Motor neuron (in vitro differentiated cells): ENCODE results near the gene IL15RA. TPM values are rescaled to one million over a fixed set of nuclear protein-coding genes. Genes with fewer than 3 reads are reported as not detected.
A peak's percentile ranks its signal among the peaks of the same experiment; 100 is the strongest.
"Not testable (repeated sequence)": the region's sequence is repeated elsewhere in the genome, so short reads cannot be mapped to it uniquely, and the experiment has no call there.

Source experiments
- ATAC-seq, 8 experiments: fragments of 200-7000 bp; cut with Tn5 transposase; replicated peaks in 6 of 8; 2 replicates each; pipeline ENCODE4 v1.8.0; 2021; ENCODE audit warnings: mild to moderate bottlenecking in 8 of 8, moderate library complexity in 8 of 8
- H3K27ac ChIP-seq, 2 donors: fragments of 250-450 bp; sonication (Bioruptor Pico); 2 replicates each; pipeline ENCODE4 v1.9.0; 2021; ENCODE audit warnings: antibody characterized with exemption in 2 of 2, mild to moderate bottlenecking in 2 of 2, moderate library complexity in 1 of 2
- H3K4me1 ChIP-seq, 2 donors: fragments of 250-450 bp; sonication (Bioruptor Pico); replicated peaks in 1 of 2; 2 replicates each; pipeline ENCODE4 v1.6.1; 2021; ENCODE audit warnings: antibody characterized with exemption in 2 of 2, mild to moderate bottlenecking in 2 of 2, moderate library complexity in 1 of 2
- H3K4me3 ChIP-seq, 5 donors: fragments of 250-450 bp; sonication (Bioruptor Pico); 2 replicates each; pipeline ENCODE4 v1.9.0; 2021; ENCODE audit warnings: antibody characterized with exemption in 5 of 5, mild to moderate bottlenecking in 5 of 5, moderate library complexity in 4 of 5
- WGBS, 10 experiments: fragments of 450-650 bp; shearing (Covaris generic); methylation state at CpG; one replicate each; pipeline ENCODE4 v1.0.0; 2022; 5-methylcytosine and 5-hydroxymethylcytosine counted together
- in situ Hi-C, 9 experiments: fragments of 400-800 bp; cut with MboI; loops; one replicate each; pipeline ENCODE4 v1.15.0; 2021; ENCODE audit warnings: low sequenced_read_pairs in 9 of 9, low pct_unique_long_range_greater_than_20kb in 2 of 9; ENCODE audit not compliant: unreplicated experiment in 9 of 9
- total RNA-seq, 8 experiments: library from RNA; unstranded; fragments of 300-600 nt; gene quantifications; 2 replicates each; pipeline versions ENCODE4 v1.2.3 to v1.2.4, GENCODE V29; 2022

The IL15RA gene
- total RNA-seq, 8 experiments from 2014 or later = 0.38 to 29.9 (median 0.64) TPM; not detected in 3

GRCh38 chr10:5962358-5962940, 14.9 kb downstream of the IL15RA start:
- WGBS, 10 experiments = 70 to 98% (median 86%) methylated on average over 1 to 6 of the region's 10 CpGs; no CpG with 5 or more reads in 3 of the 10 experiments
- in situ Hi-C loops = not testable (repeated sequence)

GRCh38 chr10:5961405-5962100, 15.8 kb downstream of the IL15RA start:
- H3K4me3 ChIP-seq = no peak overlapping the region
- in situ Hi-C loops = no loop called here
- no peaks in the 10 kb centered on the region for H3K4me1 ChIP-seq
- WGBS, 10 experiments = 20 to 93% (median 78%) methylated on average over 1 to 28 of the region's 29 CpGs
- no peak for ATAC-seq
- no peak overlapping the region for H3K27ac ChIP-seq

More at GRCh38 chr10:5962358-5962940, 14.9 kb downstream of the IL15RA start:
- H3K27ac ChIP-seq, H3K4me1 ChIP-seq, H3K4me3 ChIP-seq, ATAC-seq: not testable (repeated sequence)

GRCh38 chr10:5960973-5961275, 16.4 kb downstream of the IL15RA start:
- WGBS, 10 experiments = 88 to 100% (median 97%) methylated on average over 2 to 8 of the region's 10 CpGs; no CpG with 5 or more reads in 4 of the 10 experiments
- ATAC-seq, H3K27ac ChIP-seq, H3K4me3 ChIP-seq, H3K4me1 ChIP-seq, in situ Hi-C loops: not testable (repeated sequence)

- in situ Hi-C loops = no loop called here
- ATAC-seq = peak in 5 of 8 experiments; percentile 69 to 98 (median 89)
- whole genome bisulfite sequencing, 10 experiments = 50 to 97% (median 80%) methylated on average over 1 to 4 of the region's 18 CpGs; no CpG with 5 or more reads in 5 of the 10 experiments
- no peak overlapping the region for H3K4me3 ChIP-seq
- H3K4me1 ChIP-seq = no peaks in the 10 kb centered on the region
- H3K27ac ChIP-seq = no peak overlapping the region
Measured at GRCh38 chr10:5960070-5960972, 17.0 kb downstream of the IL15RA start.

GRCh38 chr10:5959581-5960069, 17.7 kb downstream of the IL15RA start:
- no peak overlapping the region for H3K4me3 ChIP-seq
- in situ Hi-C loops = no loop called here
- ATAC-seq = no peak
- H3K27ac ChIP-seq = no peak overlapping the region
- 80 to 100% (median 92%) methylated on average over 1 to 4 of the region's 10 CpGs; no CpG with 5 or more reads in 6 of the 10 experiments for WGBS, 10 experiments
- H3K4me1 ChIP-seq = no peaks in the 10 kb centered on the region

- no peaks in the 10 kb centered on the region for H3K4me1 ChIP-seq
- WGBS, 10 experiments = 41 to 100% (median 80%) methylated on average over 1 to 5 of the region's 5 CpGs; no CpG with 5 or more reads in 1 of the 10 experiments
- H3K4me3 ChIP-seq = no peak overlapping the region
- H3K27ac ChIP-seq = no peak overlapping the region
- no peak for ATAC-seq
- in situ Hi-C loops = no loop called here
Measured at GRCh38 chr10:5959142-5959541, 18.2 kb downstream of the IL15RA start.

GRCh38 chr10:5958675-5959074, 18.7 kb downstream of the IL15RA start:
- no peak for ATAC-seq
- no peak overlapping the region for H3K27ac ChIP-seq
- 53 to 95% (median 75%) methylated on average over 1 to 6 of the region's 6 CpGs; no CpG with 5 or more reads in 1 of the 10 experiments for WGBS, 10 experiments
- in situ Hi-C loops = no loop called here
- H3K4me1 ChIP-seq = no peaks in the 10 kb centered on the region
- H3K4me3 ChIP-seq = no peak overlapping the region

- H3K4me1 ChIP-seq = no peaks in the 10 kb centered on the region
- 25 to 100% (median 78%) methylated on average over 1 to 2 of the region's 2 CpGs; no CpG with 5 or more reads in 2 of the 10 experiments for WGBS, 10 experiments
- no peak overlapping the region for H3K4me3 ChIP-seq
- in situ Hi-C loops = no loop called here
- no peak overlapping the region for H3K27ac ChIP-seq
- no peak for ATAC-seq
Measured at GRCh38 chr10:5958077-5958476, 19.3 kb downstream of the IL15RA start.

GRCh38 chr10:5956146-5956936, 21.0 kb downstream of the IL15RA start:
- Histone ChIP-seq H3K4me1 (no peaks in the 10 kb centered on the region), H3K27ac (no peak overlapping the region), H3K4me3 (no peak overlapping the region)
- in situ Hi-C loops = no loop called here
- WGBS, 10 experiments = 45 to 100% (median 83%) methylated on average over 1 to 16 of the region's 17 CpGs; no CpG with 5 or more reads in 1 of the 10 experiments
- peak in 3 of 8 experiments; percentile 27 to 83 (median 60) for ATAC-seq

GRCh38 chr10:5953676-5954075, 23.7 kb downstream of the IL15RA start:
- H3K4me3 ChIP-seq = no peak overlapping the region
- in situ Hi-C loops = no loop called here
- ATAC-seq = no peak
- no peak overlapping the region for H3K27ac ChIP-seq
- H3K4me1 ChIP-seq = no peaks in the 10 kb centered on the region
- WGBS, 10 experiments = 66 to 100% (median 73%) methylated on average over 2 to 5 of the region's 5 CpGs; no CpG with 5 or more reads in 3 of the 10 experiments

GRCh38 chr10:5952731-5953385, 24.5 kb downstream of the IL15RA start:
- 64 to 100% (median 81%) methylated on average over 2 to 11 of the region's 20 CpGs; no CpG with 5 or more reads in 2 of the 10 experiments for WGBS, 10 experiments
- in situ Hi-C loops = no loop called here
- no peak overlapping the region for H3K27ac ChIP-seq
- no peaks in the 10 kb centered on the region for H3K4me1 ChIP-seq
- ATAC-seq = no peak
- H3K4me3 ChIP-seq = no peak overlapping the region
